ENCODE data around the gene DST. TPM values are rescaled to one million over a fixed set of nuclear protein-coding genes. Genes with fewer than 3 reads are reported as not detected.

DST gene
- polyA plus RNA-seq (2013, experiment 1 of 2), result 28.9 TPM
- 30.9 TPM for polyA plus RNA-seq (2013, experiment 2 of 2)

GRCh38 chr6:56642366-56643261, at the start of gene DST:
DST (minus strand) TSS chr6:56642889.
- H2AK5ac ChIP-seq (ENCODE audit: low read depth, low read length), result no peak within 1 kb of the TSS
- no peaks in the 10 kb centered on the region for H3K9me3 ChIP-seq (replicated peaks in 1 of 2; ENCODE audit: control insufficient read depth in 2 of 2, insufficient read depth in 1 of 2, low read depth in 1 of 2, low read length in 2 of 2)
- no peak within 1 kb of the TSS for H3K4me2 ChIP-seq (ENCODE audit: insufficient read depth, low read length, poor library complexity, severe bottlenecking)
- no peak within 1 kb of the TSS for H3K9ac ChIP-seq (ENCODE audit: low read depth, low read length, poor library complexity)
- no peak within 1 kb of the TSS for H4K91ac ChIP-seq (ENCODE audit: low read depth, low read length, poor library complexity)
- DNase-seq (ENCODE audit: low spot score), result no peak
- no peak within 1 kb of the TSS for H3K4ac ChIP-seq (ENCODE audit: low read length)
- H3K23ac ChIP-seq (ENCODE audit: low read depth, low read length, poor library complexity), result no peak within 1 kb of the TSS
- no peak within 1 kb of the TSS for H2BK5ac ChIP-seq (ENCODE audit: low read length)
- H2BK15ac ChIP-seq (ENCODE audit: low read length), result no peak within 1 kb of the TSS
- no peak within 1 kb of the TSS for H2BK12ac ChIP-seq (ENCODE audit: low read length)
- no peaks in the 10 kb centered on the region for H3K79me1 ChIP-seq (ENCODE audit: low read depth, low read length)
- H3K4me1 ChIP-seq (ENCODE audit: control insufficient read depth in 2 of 2, insufficient read depth in 1 of 2, low read depth in 1 of 2, low read length in 2 of 2), result no peaks in the 10 kb centered on the region
- H3K4me3 ChIP-seq (ENCODE audit: low read length in 2 of 2), result no peak within 1 kb of the TSS
- H4K8ac ChIP-seq (ENCODE audit: low read depth, low read length), result no peak within 1 kb of the TSS
- WGBS, 2 donors (ENCODE audit: extremely low coverage in 2 of 2, insufficient read length in 2 of 2, insufficient replicate concordance in 1 of 2), result no CpG with 5 or more reads among the region's 7 CpGs
- no peak within 1 kb of the TSS for H3K27ac ChIP-seq (replicated peaks; ENCODE audit: low read length)
- peaks cover 5 to 70% of the 10 kb centered on the region in 2 donors for H3K36me3 ChIP-seq (replicated peaks in 1 of 2; ENCODE audit: control insufficient read depth in 2 of 2, insufficient read depth in 2 of 2, low read length in 2 of 2)
- no peak within 1 kb of the TSS for H3K14ac ChIP-seq (ENCODE audit: low read length)
- H3K18ac ChIP-seq (ENCODE audit: low read length), result no peak within 1 kb of the TSS
- no peak within 1 kb of the TSS for H2AFZ ChIP-seq (ENCODE audit: low read length)
- H2BK120ac ChIP-seq (ENCODE audit: low read depth, low read length), result no peak within 1 kb of the TSS
- H3K27me3 ChIP-seq (ENCODE audit: control insufficient read depth in 3 of 3, insufficient read depth in 3 of 3, low read depth in 1 of 3, low read length in 3 of 3), result no peaks in the 10 kb centered on the region

DNA sequence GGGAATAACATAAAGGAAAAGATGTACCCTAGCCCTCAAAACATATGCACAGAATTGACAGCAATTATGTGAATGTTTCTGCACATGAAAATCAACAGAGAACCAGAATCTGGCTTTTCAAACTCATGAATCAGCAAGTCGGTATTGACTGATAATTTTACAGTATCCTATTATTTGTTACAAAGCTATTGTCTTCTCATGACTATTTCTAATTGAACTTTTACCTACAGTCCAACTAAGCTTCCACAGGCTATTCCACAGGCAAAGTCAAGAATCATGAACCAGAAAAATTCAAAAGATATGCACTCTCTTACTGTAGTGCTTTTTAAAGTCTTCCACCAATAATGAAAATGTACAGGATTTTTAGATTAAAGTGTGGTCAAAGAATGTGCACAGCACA, 49.1 kb upstream of the DST start:
- Histone ChIP-seq H4K8ac (ENCODE audit: low read depth, low read length) (no peak overlapping the region), H3K79me1 (ENCODE audit: low read depth, low read length) (no peaks in the 10 kb centered on the region), H2AFZ (ENCODE audit: low read length) (no peak overlapping the region), H3K14ac (ENCODE audit: low read length) (no peak overlapping the region), H3K27ac (replicated peaks; ENCODE audit: low read length) (no peak overlapping the region), H2BK12ac (ENCODE audit: low read length) (no peak overlapping the region), H2BK120ac (ENCODE audit: low read depth, low read length) (no peak overlapping the region), H3K4me1 (ENCODE audit: control insufficient read depth in 2 of 2, insufficient read depth in 1 of 2, low read depth in 1 of 2, low read length in 2 of 2) (peaks cover under 1 to 5% of the 10 kb centered on the region in 2 donors), H3K9ac (ENCODE audit: low read depth, low read length, poor library complexity) (no peak overlapping the region), H2BK5ac (ENCODE audit: low read length) (no peak overlapping the region), H4K91ac (ENCODE audit: low read depth, low read length, poor library complexity) (no peak overlapping the region), H3K23ac (ENCODE audit: low read depth, low read length, poor library complexity) (no peak overlapping the region), H2AK5ac (ENCODE audit: low read depth, low read length) (no peak overlapping the region), H3K4me3 (ENCODE audit: low read length in 2 of 2) (no peak overlapping the region), H3K9me3 (replicated peaks in 1 of 2; ENCODE audit: control insufficient read depth in 2 of 2, insufficient read depth in 1 of 2, low read depth in 1 of 2, low read length in 2 of 2) (no peaks in the 10 kb centered on the region), H3K4me2 (ENCODE audit: insufficient read depth, low read length, poor library complexity, severe bottlenecking) (no peak overlapping the region), H3K27me3 (ENCODE audit: control insufficient read depth in 3 of 3, insufficient read depth in 3 of 3, low read depth in 1 of 3, low read length in 3 of 3) (no peaks in the 10 kb centered on the region), H3K4ac (ENCODE audit: low read length) (no peak overlapping the region), H3K18ac (ENCODE audit: low read length) (no peak overlapping the region), H3K36me3 (replicated peaks in 1 of 2; ENCODE audit: control insufficient read depth in 2 of 2, insufficient read depth in 2 of 2, low read length in 2 of 2) (no peaks in the 10 kb centered on the region), H2BK15ac (ENCODE audit: low read length) (no peak overlapping the region)
- DNase-seq (ENCODE audit: low spot score), result no peak
- no CpG with 5 or more reads among the region's 1 CpG for WGBS, 2 donors (ENCODE audit: extremely low coverage in 2 of 2, insufficient read length in 2 of 2, insufficient replicate concordance in 1 of 2)

DNA sequence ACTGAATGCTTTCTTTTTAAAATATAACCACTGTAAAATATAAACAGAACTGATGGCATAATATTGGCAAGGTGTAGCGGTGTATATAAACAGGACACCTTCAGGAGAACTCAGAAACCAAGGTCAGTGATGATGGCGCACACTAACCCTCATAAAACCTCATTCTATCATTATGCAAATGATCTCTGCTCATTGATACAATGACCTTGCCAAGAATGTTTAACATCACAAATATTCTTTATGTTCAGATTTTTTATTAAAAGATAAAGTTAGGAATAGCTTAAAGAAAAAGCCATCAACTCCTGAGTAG, 48.6 kb upstream of the DST start:
- no peak overlapping the region for H3K4me2 ChIP-seq (ENCODE audit: insufficient read depth, low read length, poor library complexity, severe bottlenecking)
- H2BK12ac ChIP-seq (ENCODE audit: low read length), result no peak overlapping the region
- no peak overlapping the region for H3K27ac ChIP-seq (replicated peaks; ENCODE audit: low read length)
- H3K9me3 ChIP-seq (replicated peaks in 1 of 2; ENCODE audit: control insufficient read depth in 2 of 2, insufficient read depth in 1 of 2, low read depth in 1 of 2, low read length in 2 of 2), result no peaks in the 10 kb centered on the region
- no peak overlapping the region for H3K9ac ChIP-seq (ENCODE audit: low read depth, low read length, poor library complexity)
- H3K4ac ChIP-seq (ENCODE audit: low read length), result no peak overlapping the region
- H2BK5ac ChIP-seq (ENCODE audit: low read length), result no peak overlapping the region
- no peak for DNase-seq (ENCODE audit: low spot score)
- H3K79me1 ChIP-seq (ENCODE audit: low read depth, low read length), result no peaks in the 10 kb centered on the region
- no peaks in the 10 kb centered on the region for H3K36me3 ChIP-seq (replicated peaks in 1 of 2; ENCODE audit: control insufficient read depth in 2 of 2, insufficient read depth in 2 of 2, low read length in 2 of 2)
- no peak overlapping the region for H2AFZ ChIP-seq (ENCODE audit: low read length)
- H4K8ac ChIP-seq (ENCODE audit: low read depth, low read length), result no peak overlapping the region
- H3K4me3 ChIP-seq (ENCODE audit: low read length in 2 of 2), result no peak overlapping the region
- H2BK120ac ChIP-seq (ENCODE audit: low read depth, low read length), result no peak overlapping the region
- WGBS, 2 donors (ENCODE audit: extremely low coverage in 2 of 2, insufficient read length in 2 of 2, insufficient replicate concordance in 1 of 2), result no CpG with 5 or more reads among the region's 2 CpGs
- no peak overlapping the region for H3K23ac ChIP-seq (ENCODE audit: low read depth, low read length, poor library complexity)
- no peak overlapping the region for H3K18ac ChIP-seq (ENCODE audit: low read length)
- peaks cover 0 to 5% of the 10 kb centered on the region in 2 donors for H3K4me1 ChIP-seq (ENCODE audit: control insufficient read depth in 2 of 2, insufficient read depth in 1 of 2, low read depth in 1 of 2, low read length in 2 of 2)
- H3K14ac ChIP-seq (ENCODE audit: low read length), result no peak overlapping the region
- no peak overlapping the region for H4K91ac ChIP-seq (ENCODE audit: low read depth, low read length, poor library complexity)
- no peak overlapping the region for H2BK15ac ChIP-seq (ENCODE audit: low read length)
- no peaks in the 10 kb centered on the region for H3K27me3 ChIP-seq (ENCODE audit: control insufficient read depth in 3 of 3, insufficient read depth in 3 of 3, low read depth in 1 of 3, low read length in 3 of 3)
- H2AK5ac ChIP-seq (ENCODE audit: low read depth, low read length), result no peak overlapping the region

- no peak for DNase-seq (ENCODE audit: low spot score)
- Histone ChIP-seq H3K9me3 (replicated peaks in 1 of 2; ENCODE audit: control insufficient read depth in 2 of 2, insufficient read depth in 1 of 2, low read depth in 1 of 2, low read length in 2 of 2) (no peaks in the 10 kb centered on the region), H3K4me3 (ENCODE audit: low read length in 2 of 2) (no peak overlapping the region), H3K27ac (replicated peaks; ENCODE audit: low read length) (no peak overlapping the region), H3K14ac (ENCODE audit: low read length) (no peak overlapping the region), H2BK15ac (ENCODE audit: low read length) (no peak overlapping the region), H3K36me3 (replicated peaks in 1 of 2; ENCODE audit: control insufficient read depth in 2 of 2, insufficient read depth in 2 of 2, low read length in 2 of 2) (no peaks in the 10 kb centered on the region), H3K4me1 (ENCODE audit: control insufficient read depth in 2 of 2, insufficient read depth in 1 of 2, low read depth in 1 of 2, low read length in 2 of 2) (peaks cover 0 to 5% of the 10 kb centered on the region in 2 donors), H2BK12ac (ENCODE audit: low read length) (no peak overlapping the region), H3K23ac (ENCODE audit: low read depth, low read length, poor library complexity) (no peak overlapping the region), H2BK120ac (ENCODE audit: low read depth, low read length) (no peak overlapping the region), H3K4ac (ENCODE audit: low read length) (no peak overlapping the region), H2BK5ac (ENCODE audit: low read length) (no peak overlapping the region), H3K18ac (ENCODE audit: low read length) (no peak overlapping the region), H3K9ac (ENCODE audit: low read depth, low read length, poor library complexity) (no peak overlapping the region), H2AK5ac (ENCODE audit: low read depth, low read length) (no peak overlapping the region), H3K27me3 (ENCODE audit: control insufficient read depth in 3 of 3, insufficient read depth in 3 of 3, low read depth in 1 of 3, low read length in 3 of 3) (no peaks in the 10 kb centered on the region), H3K4me2 (ENCODE audit: insufficient read depth, low read length, poor library complexity, severe bottlenecking) (no peak overlapping the region), H2AFZ (ENCODE audit: low read length) (no peak overlapping the region), H4K8ac (ENCODE audit: low read depth, low read length) (no peak overlapping the region), H4K91ac (ENCODE audit: low read depth, low read length, poor library complexity) (no peak overlapping the region), H3K79me1 (ENCODE audit: low read depth, low read length) (no peaks in the 10 kb centered on the region)
- WGBS, 2 donors (ENCODE audit: extremely low coverage in 2 of 2, insufficient read length in 2 of 2, insufficient replicate concordance in 1 of 2), result no CpG with 5 or more reads among the region's 4 CpGs
These were observed 48.0 kb upstream of the DST start for GRCh38 chr6:56690519-56691285.

Data from neuronal stem cell (in vitro differentiated cells).